Muscle of back (tissue), 11 donors: Measurements from ENCODE around the gene MED25. TPM values are rescaled to one million over a fixed set of nuclear protein-coding genes. Genes with fewer than 3 reads are reported as not detected.

Source experiments
- DNase-seq, 3 donors: peaks; one replicate each; pipeline versions ENCODE4 v3.0.0 to v3.0.0-alpha.2; 2013
- polyA plus RNA-seq, 10 donors: library from polyadenylated mRNA; unstranded; fragments of 120-200 nt; gene quantifications; one replicate each; pipeline ENCODE4 v1.2.1, GENCODE V29; 2013; ENCODE audit not compliant: insufficient read length in 10 of 10

MED25 gene
- polyA plus RNA-seq, 10 donors, result 22.4 to 33.5 (median 29.0) TPM

GRCh38 chr19:49872245-49873128 lies 54.4 kb downstream of the MED25 start:
- DNase-seq, result no peak

- DNase-seq, result no peak
Observed at GRCh38 chr19:49873129-49873521, 55.0 kb downstream of the MED25 start.

DNA sequence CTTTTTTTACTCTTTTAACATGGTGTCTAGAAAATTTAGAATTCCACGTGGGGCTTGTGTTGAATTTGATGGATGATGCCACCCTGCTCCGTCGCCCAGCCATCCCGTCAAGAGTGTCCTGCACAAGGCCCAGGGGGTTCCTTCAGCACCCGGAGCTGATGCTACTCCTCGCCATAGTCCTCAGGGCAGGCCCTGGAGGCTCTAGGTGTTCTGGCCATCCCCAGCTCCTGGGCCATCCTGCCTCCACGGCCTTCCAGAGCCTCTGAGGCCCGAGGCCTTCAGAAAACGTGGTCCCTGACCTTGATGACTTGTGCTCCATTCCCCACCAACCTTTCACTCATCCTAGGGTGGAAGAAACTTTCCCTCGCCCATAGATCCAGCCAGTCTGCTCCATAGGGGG lies 55.7 kb downstream of the MED25 start:
- no peak for DNase-seq

DNA sequence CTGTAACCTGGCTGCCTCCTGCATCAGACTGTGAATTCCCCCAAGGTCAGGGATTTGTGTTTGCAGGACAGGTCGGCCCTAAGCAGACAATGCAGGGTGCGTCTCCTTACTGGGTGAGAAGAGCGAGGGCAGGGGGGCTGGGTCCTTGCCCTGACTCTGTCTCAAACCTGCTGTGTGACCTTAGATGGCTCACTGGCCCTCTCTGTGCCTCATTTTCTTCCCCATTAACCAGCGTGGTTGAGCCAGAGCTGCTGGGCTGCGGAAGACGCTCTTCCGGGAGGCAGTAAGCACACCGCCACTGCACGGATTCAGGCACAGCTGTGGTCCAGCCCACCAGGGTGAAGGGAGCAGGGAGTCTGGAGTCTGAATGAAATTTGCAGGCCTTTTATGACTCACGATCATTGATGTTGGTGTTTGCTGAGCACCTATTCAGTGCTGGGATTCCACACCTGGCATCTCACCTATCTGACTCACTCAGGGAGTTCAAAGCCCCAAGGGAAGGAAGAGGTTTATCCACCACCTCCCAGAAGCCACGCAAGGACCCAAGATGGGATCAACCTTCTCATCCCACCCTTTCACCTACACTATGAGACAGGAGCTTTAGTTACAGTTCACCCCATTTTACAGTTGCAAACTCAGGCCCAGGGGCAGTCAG lies 56.5 kb downstream of the MED25 start:
- no peak for DNase-seq

- peak in 1 of 3 donors; percentile 17 for DNase-seq
Observed at GRCh38 chr19:49875177-49875576, 57.1 kb downstream of the MED25 start.

- DNase-seq, result peak; percentile 53 to 89 (median 81)
Observed at GRCh38 chr19:49875857-49876421, 57.9 kb downstream of the MED25 start.

DNA sequence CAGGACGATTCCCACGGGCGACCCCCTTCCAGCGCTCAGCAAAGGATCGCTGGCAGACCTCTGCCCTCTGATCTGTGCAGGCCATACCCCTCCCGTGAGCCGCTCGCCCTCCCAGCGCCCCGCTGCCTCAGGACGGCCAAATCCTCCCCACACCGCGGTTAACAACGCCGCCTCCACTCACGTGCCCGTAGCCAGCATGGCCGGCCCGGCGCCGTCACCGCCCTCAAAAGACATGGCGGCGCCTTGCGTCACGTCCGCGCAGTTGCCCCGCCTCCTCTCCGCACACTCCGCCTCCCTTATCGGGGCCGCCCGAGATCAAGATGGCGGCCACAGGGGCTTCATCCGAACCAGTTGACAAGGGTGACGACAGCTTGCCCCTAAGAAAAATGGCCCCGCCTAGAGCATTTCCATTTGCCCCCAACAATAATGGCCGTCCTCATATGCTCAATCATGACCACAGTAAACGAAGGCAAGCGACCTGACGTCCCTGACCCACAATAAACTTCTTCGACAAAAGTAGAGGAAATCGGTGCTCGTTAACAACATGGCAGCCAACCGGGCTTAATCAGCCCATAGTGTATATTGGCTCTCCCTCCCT lies 58.4 kb downstream of the MED25 start:
- DNase-seq, result peak; percentile 99 to 100 (median 99)

DNA sequence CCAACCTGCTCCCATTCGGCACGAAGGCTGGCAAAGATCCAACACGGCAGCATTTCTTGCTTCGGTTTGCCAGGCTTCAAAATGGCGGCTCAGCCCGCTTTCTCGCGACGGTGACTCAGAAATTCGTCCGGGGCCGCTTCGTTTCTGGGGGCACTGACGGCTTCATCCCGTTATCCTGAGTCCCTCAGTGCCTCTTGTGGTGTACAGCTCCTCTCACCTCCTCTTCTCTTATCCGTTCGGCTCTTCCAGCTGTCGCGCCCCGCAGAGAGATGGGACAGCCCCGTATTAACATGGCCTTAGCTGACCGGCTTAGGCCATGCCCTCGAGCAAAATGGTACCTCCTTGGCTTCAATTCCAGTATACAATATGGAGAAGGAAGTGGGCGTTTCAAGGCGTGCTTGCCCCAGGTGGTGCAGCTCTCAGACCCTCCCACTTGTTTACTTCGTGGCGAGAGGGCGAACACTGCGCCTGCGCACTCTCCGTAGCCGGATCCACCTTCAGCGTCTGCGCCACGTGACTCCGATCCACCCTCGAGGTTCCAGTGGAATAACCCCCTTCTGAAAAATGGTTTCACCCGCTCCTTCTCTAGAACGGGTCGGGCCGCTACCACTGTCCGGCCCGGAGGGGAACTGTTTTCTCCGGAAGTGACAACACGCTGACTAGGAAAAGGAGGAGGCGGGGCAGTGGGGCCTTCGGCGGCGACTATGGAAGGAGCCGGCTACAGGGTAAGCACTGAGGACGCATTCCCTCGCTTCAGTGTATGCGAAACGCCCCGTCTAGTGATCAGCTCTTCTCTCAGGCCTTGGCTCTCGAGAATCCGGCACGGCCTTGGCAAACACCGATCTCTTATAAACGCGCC lies 59.2 kb downstream of the MED25 start, which contains the start of the genes AKT1S1 and TBC1D17:
TSS of gene AKT1S1 (minus strand) at position 336 of the 859 bp plus-strand sequence. CDS start 4,060 bp downstream, outside the sequence.
TSS of gene TBC1D17 (plus strand) at position 683 of the 859 bp plus-strand sequence. CDS start at position 705, 22 bp downstream.
- DNase-seq, result peak; percentile 100

GRCh38 chr19:49877879-49878743 lies 60.0 kb downstream of the MED25 start:
- peak; percentile 97 to 99 (median 98) for DNase-seq

DNA sequence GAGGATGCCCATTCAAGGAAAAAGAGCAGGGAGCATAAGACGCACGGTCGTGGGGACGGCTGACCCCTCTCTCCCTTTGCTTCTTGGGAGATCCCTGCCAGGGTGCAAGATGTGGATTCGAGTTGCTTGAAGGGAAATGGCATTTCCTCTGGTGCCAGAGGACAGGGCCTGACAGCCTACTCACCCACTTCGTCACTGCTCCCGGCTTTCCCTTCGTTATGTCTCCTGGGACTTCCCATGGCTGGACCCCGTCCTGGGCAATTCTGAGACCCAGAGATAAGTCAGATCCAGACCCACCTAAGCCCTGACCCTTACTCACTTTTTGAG lies 60.6 kb downstream of the MED25 start:
- DNase-seq, result no peak

DNA sequence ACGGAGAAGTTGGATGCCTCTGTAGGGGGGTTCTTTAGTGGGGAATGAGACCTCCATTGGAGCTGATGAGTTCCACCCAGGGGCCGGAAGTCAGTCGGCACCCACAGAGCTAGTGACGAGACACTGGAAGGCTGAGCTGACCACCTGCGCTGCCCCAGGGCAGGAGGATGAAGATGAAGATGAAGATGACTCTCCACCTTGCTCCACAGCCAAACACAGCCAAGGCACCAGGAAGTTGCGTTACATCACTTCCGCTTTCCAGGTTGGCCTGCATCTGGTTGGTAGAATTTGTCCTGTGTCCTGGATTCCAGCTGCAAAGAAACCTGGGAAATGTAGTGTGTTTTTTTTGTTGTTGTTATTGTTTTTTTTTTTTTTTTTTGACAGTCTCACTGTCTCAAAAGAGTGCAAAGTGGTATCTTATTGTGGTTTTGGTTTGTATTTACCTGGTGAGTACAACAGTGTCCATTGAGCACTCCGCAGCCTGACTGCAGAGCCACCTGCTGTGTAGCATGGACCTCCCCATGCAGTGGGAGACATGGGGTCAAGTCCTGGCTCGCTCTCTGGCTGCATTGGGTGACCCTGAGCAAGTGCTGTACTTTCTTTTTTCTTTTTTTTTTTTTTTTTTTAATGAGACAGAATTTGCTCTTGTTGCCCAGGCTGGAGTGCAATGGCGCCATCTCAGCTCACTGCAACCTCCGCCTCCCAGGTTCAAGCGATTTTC lies 61.3 kb downstream of the MED25 start:
- DNase-seq, result no peak

DNA sequence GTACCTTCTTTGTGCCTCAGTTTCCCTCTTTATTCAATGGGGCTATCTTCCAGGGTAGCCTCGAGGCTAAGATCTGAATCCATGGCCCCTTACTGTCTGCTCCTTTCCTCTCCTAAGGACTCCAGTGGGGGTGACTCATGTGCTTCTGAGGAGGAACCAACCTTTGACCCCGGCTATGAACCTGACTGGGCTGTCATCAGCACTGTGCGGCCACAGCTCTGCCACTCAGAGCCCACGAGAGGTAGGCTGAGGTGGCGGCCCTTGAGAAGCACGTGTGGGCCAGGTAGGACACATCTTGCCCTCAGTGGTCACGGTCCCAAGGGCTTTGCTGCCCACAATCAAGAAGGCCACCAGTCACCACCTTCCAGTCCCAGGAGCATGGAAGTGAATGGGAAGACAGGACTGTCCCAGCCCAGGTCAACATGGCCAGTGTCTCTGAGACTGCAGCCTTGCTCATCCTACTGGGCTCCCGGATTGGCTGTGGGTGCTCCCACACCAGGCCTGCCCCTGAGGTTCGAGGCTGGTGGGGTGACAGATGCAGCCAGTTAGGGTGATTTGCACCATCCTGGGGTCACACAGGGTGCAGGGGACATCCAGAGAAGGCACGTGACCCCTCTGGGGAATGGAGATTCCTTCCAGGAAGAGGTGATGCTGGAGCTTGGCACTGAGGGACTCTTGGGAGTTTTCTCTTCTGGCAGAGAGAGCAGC lies 62.2 kb downstream of the MED25 start:
- no peak for DNase-seq

GRCh38 chr19:49881186-49881585 lies 63.1 kb downstream of the MED25 start:
- no peak for DNase-seq

DNA sequence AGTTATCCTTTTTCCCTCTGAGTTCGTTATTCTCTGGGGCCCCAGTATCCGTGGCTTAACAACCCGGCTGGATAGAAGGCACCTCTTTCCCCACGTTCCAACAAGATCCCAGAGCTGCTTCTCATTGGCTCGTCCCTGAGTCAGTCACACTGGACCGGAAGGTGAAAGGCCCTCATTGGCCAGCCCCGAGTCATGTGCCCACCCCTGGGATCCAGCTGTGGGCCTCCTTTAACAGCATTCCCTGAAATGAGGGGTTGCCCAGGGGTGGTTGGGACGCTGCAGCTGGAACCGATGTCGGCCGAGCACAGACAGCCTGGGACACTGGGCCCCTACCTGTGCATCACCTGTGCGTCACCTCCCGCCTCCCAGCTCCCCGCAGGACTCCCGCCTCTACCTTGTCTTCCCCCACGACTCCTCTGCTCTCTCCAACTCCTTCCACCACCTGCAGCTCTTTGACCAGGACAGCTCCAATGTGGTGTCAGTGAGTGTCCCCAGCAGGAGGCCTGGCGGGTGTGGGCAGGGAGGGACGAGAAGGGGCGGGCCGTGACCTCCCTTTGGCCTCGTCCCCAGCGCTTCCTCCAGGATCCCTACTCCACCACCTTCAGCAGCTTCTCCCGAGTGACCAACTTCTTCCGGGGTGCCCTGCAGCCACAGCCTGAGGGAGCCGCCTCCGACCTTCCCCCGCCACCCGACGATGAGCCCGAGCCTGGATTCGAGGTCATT lies 63.7 kb downstream of the MED25 start:
- DNase-seq, result peak in 1 of 3 donors; percentile 4

GRCh38 chr19:49882643-49883042 lies 64.6 kb downstream of the MED25 start:
- DNase-seq, result no peak

GRCh38 chr19:49883094-49883493 lies 65.0 kb downstream of the MED25 start:
- no peak for DNase-seq

GRCh38 chr19:49884109-49884508 lies 66.0 kb downstream of the MED25 start:
- DNase-seq, result no peak

DNA sequence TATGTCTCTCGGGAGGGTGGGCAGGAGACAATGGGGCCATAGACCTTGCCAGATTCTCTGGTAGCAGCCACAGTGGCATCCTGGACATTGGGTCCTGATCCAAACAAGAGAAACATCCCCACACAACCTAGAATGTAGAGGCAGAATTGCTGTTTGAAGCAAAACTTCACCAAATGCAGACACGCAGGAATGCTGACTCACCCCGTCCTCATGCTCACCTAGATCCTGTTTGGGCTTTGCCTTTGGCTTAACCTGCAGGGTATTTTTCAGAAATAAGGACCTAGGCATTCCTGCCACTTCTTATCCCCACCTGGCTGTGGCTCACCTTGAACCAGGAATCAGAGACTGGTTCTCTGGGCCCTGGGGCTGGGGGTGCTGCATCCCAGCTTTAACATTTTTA lies 66.7 kb downstream of the MED25 start:
- DNase-seq, result no peak
